ENCODE measurements around the gene EOMES. TPM values are rescaled to one million over a fixed set of nuclear protein-coding genes. Genes with fewer than 3 reads are reported as not detected.
A peak's percentile ranks its signal among the peaks of the same experiment; 100 is the strongest.
"Not testable (repeated sequence)": the region's sequence is repeated elsewhere in the genome, so short reads cannot be mapped to it uniquely, and the experiment has no call there.

EOMES gene
- total and polyA plus RNA-seq, 2 of the 8 experiments (the other 6 are each of a cell fraction or from before 2014, with no cell fraction given), result 0.09 to 0.47 TPM

GRCh38 chr3:27721717-27722564 lies at the start of gene EOMES (continued):
- TF ChIP-seq CTCF (IDR thresholded peaks at IDR 0.05; ENCODE audit: control extremely low read depth in 1 of 3, insufficient read depth in 1 of 3, low read depth in 1 of 3, low read length in 3 of 3), result peak; percentile 25 to 63 (median 32)

GRCh38 chr3:27770384-27770783 lies 48.3 kb upstream of the EOMES start:
- H3K79me1 ChIP-seq (ENCODE audit: low read depth, low read length); H3K4ac ChIP-seq (replicated peaks; ENCODE audit: insufficient read length, low read depth, low read length); H4K91ac ChIP-seq (replicated peaks; ENCODE audit: insufficient read length, low read length); H3K4me1 ChIP-seq (replicated peaks in 1 of 4; ENCODE audit: control insufficient read depth in 3 of 4, insufficient read depth in 4 of 4, low read length in 3 of 4); H3K27me3 ChIP-seq (replicated peaks in 1 of 4; ENCODE audit: control insufficient read depth in 3 of 4, extremely low read depth in 1 of 4, insufficient read depth in 3 of 4, low read length in 3 of 4); H2AFZ ChIP-seq (ENCODE audit: low read length); H2BK15ac ChIP-seq (ENCODE audit: low read length); H2AK5ac ChIP-seq (ENCODE audit: low read depth, low read length); H3K79me2 ChIP-seq (ENCODE audit: control insufficient read depth in 1 of 2, insufficient read depth in 2 of 2, low read length in 2 of 2); CTCF ChIA-PET (ENCODE audit: partially characterized antibody); H3K36me3 ChIP-seq (ENCODE audit: control insufficient read depth in 2 of 4, insufficient read depth in 4 of 4, low read length in 3 of 4); H3K9ac ChIP-seq (replicated peaks in 1 of 4; ENCODE audit: extremely low read depth in 1 of 4, low read depth in 3 of 4, low read length in 3 of 4); H2BK120ac ChIP-seq (replicated peaks; ENCODE audit: low read depth, low read length); H4K8ac ChIP-seq (ENCODE audit: extremely low read depth, insufficient read depth, low read length); H3K56ac ChIP-seq (replicated peaks; ENCODE audit: insufficient read length, low read depth, low read length); FAIRE-seq; H3K4me2 ChIP-seq (ENCODE audit: insufficient read depth in 1 of 2, low read depth in 2 of 2, low read length in 2 of 2); H3K4me3 ChIP-seq (ENCODE audit: extremely low read depth in 1 of 4, insufficient read depth in 2 of 4, low read depth in 3 of 4, low read length in 4 of 4); POLR2A ChIA-PET (ENCODE audit: partially characterized antibody); H3K14ac ChIP-seq (ENCODE audit: insufficient read length); H3K27ac ChIP-seq (ENCODE audit: low read depth, low read length); H3K18ac ChIP-seq (ENCODE audit: extremely low read depth, low read length); H4K5ac ChIP-seq (ENCODE audit: insufficient read length, low read depth, low read length); H2BK12ac ChIP-seq (ENCODE audit: low read depth, low read length); DNase-seq (ENCODE audit: low read depth in 1 of 2, low spot score in 2 of 2); H3K23ac ChIP-seq (ENCODE audit: insufficient read length); H2BK5ac ChIP-seq (ENCODE audit: low read depth, low read length); H3K9me3 ChIP-seq (ENCODE audit: insufficient read depth in 2 of 2, low read depth in 1 of 2, low read length in 1 of 2); H2BK20ac ChIP-seq (ENCODE audit: low read length); H3K23me2 ChIP-seq (ENCODE audit: low read depth, low read length); H4K20me1 ChIP-seq (replicated peaks in 1 of 2; ENCODE audit: control insufficient read depth in 1 of 2, insufficient read depth in 2 of 2, low read length in 2 of 2): not testable (repeated sequence)
- WGBS, 2 experiments (ENCODE audit: extremely low coverage in 1 of 2, insufficient coverage in 1 of 2, insufficient read length in 1 of 2, insufficient replicate concordance in 2 of 2, low coverage in 1 of 2, low lambda C conversion rate in 2 of 2, missing lambda C conversion rate in 1 of 2), result 87% methylated on average over 3 of the region's 4 CpGs; no CpG with 5 or more reads in 1 of the 2 experiments

Measured in H1 (cell line).